Pancreas (tissue), 10 donors: Measurements from ENCODE around the gene NGRN. TPM values are rescaled to one million over a fixed set of nuclear protein-coding genes. Genes with fewer than 3 reads are reported as not detected.
A peak's percentile ranks its signal among the peaks of the same experiment; 100 is the strongest.
"Not testable (repeated sequence)": the region's sequence is repeated elsewhere in the genome, so short reads cannot be mapped to it uniquely, and the experiment has no call there.

Experiments used
- ATAC-seq, 4 donors: fragments of 200-7000 bp; cut with Tn5 transposase; one replicate each; pipeline versions ENCODE4 v1.8.0 to v1.9.1; 2020; ENCODE audit warnings: mild to moderate bottlenecking in 4 of 4, moderate library complexity in 4 of 4
- DNase-seq, 6 donors: peaks; one replicate each; pipeline ENCODE4 v3.0.0-alpha.2; 2020
- FAIRE-seq: peaks from 2 replicates; lab custom pipeline; 2012; peaks lifted over from hg19 to GRCh38; lab: Jason Lieb, UNC
- H3K27ac ChIP-seq, 4 donors: fragments of 200-600 bp; sonication (generic); 1 replicate in 3 of 4; 2 replicates in 1 of 4; pipeline versions ENCODE4 v1.5.0 to v1.8.0; 2020
- H3K27me3 ChIP-seq, 4 donors: fragments of 200-600 bp; one replicate each; pipeline ENCODE4 v1.8.0; 2021
- H3K36me3 ChIP-seq, 3 donors: fragments of 200-600 bp; sonication (generic) in 1 of 3; one replicate each; pipeline versions ENCODE4 v1.5.0 to v1.8.0; 2020 to 2021
- H3K4me1 ChIP-seq, 3 donors: fragments of 200-600 bp; one replicate each; pipeline ENCODE4 v1.8.0; 2021
- H3K4me3 ChIP-seq, 4 donors: fragments of 200-600 bp; sonication (generic) in 2 of 4; one replicate each; pipeline versions ENCODE4 v1.5.0 to v1.8.0; 2020 to 2021
- H3K9me3 ChIP-seq, 4 donors: fragments of 200-600 bp; one replicate each; pipeline ENCODE4 v1.8.0; 2021
- WGBS, 2 donors: extraction: QIAGEN DNeasy Blood & Tissue Kit; methylation state at CpG; one replicate each; pipeline ENCODE4 v1.1.7; 2013; 5-methylcytosine and 5-hydroxymethylcytosine counted together
- intact Hi-C, 3 donors: fragments of 100-400 bp; cut with DNase I; formaldehyde crosslinking; loops; one replicate each; pipeline versions ENCODE4 v1.11.1 to v1.14.2; 2022
- polyA plus RNA-seq, 2 donors: library from polyadenylated mRNA; stranded (reverse); fragments of 200-250 nt; gene quantifications; one replicate each; pipeline ENCODE4 v1.2.3, GENCODE V29; 2013
- total RNA-seq, 6 donors: library from RNA; stranded (reverse); fragmentation: NEBNext Ultra II Directional in 4 of 6; extraction: Animal tissue kit (Norgen Biotek cat#: 25700) in 4 of 6; gene quantifications; one replicate each; pipeline versions ENCODE4 v1.2.1 to v1.2.4, GENCODE V29; 2021 to 2023
- TF ChIP-seq, protein P1 (sequence below), 4 donors: fragments of 200-600 bp; sonication (generic) in 3 of 4; IDR thresholded peaks; one replicate each; pipeline versions ENCODE4 v1.5.0 to v1.8.0; 2021; ENCODE audit warnings: antibody characterized with exemption in 4 of 4
- donor health status: healthy with polysubstance abuse.
- donor health status: DM: no; HTN: no; CAD: no; lungs with moderate emphysema.
- donor health status: DM: no; HTN: no; CAD: no.
- donor health status: control.
- donor health status: control.
- donor health status: Bipolar disorder and iron deficiency.
- donor health status: DM: yes; HTN: yes; CAD: no.
- donor health status: DM: no; HTN: no; CAD: no.
- donor health status: DM: no; HTN: no; CAD: no.
- donor health status: DM: yes; HTN: yes; CAD: no.

The NGRN gene
- total and polyA plus RNA-seq, 8 donors: 19.3 to 46.8 (median 27.1) TPM

DNA sequence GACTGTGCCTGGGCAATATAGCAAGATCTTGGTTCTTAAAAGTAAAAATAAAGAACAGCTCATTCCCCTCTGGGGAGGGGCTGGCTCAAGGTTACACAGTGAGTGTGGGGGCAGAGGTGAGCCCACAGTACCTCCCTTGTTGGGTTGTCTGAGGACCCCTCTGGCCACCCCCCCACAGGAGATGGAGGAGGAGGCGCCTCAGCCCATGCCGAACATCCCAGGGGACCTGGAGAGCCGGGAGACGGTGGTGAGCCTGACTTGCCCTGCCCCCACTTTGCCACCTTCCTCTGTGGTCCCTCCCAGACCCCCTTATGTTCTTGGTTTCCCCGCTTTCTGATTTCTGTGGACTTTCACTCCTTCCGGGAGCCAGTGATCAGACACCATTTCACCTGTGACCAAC is 28.7 kb downstream of the NGRN start:
- Histone ChIP-seq H3K4me3 (peak overlapping the region; percentile 11 to 47 (median 32)), H3K4me1 (peaks cover 0 to 14% (median 8%) of the 10 kb centered on the region in 3 donors), H3K27ac (peak overlapping the region; percentile 52 to 76 (median 70)), H3K9me3 (no peaks in the 10 kb centered on the region), H3K36me3 (no peaks in the 10 kb centered on the region), H3K27me3 (no peaks in the 10 kb centered on the region)
- TF ChIP-seq, protein P1, sequence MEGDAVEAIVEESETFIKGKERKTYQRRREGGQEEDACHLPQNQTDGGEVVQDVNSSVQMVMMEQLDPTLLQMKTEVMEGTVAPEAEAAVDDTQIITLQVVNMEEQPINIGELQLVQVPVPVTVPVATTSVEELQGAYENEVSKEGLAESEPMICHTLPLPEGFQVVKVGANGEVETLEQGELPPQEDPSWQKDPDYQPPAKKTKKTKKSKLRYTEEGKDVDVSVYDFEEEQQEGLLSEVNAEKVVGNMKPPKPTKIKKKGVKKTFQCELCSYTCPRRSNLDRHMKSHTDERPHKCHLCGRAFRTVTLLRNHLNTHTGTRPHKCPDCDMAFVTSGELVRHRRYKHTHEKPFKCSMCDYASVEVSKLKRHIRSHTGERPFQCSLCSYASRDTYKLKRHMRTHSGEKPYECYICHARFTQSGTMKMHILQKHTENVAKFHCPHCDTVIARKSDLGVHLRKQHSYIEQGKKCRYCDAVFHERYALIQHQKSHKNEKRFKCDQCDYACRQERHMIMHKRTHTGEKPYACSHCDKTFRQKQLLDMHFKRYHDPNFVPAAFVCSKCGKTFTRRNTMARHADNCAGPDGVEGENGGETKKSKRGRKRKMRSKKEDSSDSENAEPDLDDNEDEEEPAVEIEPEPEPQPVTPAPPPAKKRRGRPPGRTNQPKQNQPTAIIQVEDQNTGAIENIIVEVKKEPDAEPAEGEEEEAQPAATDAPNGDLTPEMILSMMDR (IDR thresholded peaks at IDR 0.05): no peak
- ATAC-seq (peak in 2 of 4 donors; percentile 29 to 36), DNase-seq (peak in 2 of 6 donors; percentile 48 to 69), FAIRE-seq (no peak)
- intact Hi-C loops: no loop called here
- WGBS, 2 donors: 32 to 50% methylated on average over 6 of the region's 6 CpGs

DNA sequence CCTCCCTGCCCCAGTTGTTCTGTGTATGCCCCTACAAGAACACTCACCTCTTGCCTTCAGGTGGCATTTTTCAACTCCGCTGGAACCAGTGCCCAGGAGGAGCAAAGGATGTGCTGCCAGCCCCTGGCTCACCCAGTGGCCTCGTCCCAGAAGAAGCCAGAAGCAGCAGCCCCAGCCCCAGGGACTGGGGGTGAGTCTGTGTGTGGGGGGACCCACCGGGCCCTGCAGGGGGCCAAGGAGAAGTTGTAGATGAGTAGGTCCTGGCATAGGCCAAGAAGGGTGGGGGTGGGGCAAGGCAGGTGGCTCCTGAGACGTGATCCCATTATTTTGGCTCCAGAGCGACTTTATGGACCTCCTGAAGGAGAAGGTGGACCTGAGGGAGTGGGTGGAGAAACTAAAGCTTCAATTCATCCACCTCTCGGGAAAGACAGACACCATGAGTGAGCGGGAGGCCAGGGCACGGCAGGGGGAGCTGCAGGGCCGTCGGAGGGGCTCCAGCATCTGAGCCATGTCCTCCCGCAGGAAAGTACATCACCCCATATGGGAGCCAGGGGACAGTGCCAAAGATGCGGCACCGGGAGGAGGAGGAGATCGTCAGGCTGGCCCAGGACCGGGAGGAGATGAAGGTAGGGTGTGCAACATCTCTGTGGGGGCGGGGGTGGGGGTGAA is 29.3 kb downstream of the NGRN start:
- 27 to 31% methylated on average over 16 of the region's 16 CpGs for WGBS, 2 donors
- ATAC-seq: peak; percentile 41 to 70 (median 58)

DNA sequence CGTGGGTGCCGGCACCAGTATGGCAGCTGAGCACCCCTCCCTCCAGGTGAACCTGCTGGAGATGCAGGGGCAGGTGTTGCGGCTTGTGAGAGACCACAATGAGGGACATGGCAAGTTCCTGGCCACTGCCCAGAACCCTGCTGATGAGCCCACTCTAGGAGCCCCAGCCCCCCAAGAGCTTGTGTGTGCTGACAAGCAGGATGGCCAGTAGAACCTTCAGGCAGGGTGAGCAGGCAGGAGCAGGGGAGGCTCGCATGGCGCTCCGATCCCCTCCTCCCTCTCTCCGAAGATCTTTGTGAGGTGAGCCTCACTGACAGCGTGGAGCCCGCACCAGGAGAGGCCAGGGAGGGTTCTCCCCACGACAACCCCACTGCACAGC is 29.8 kb downstream of the NGRN start:
- Histone ChIP-seq H3K9me3 (no peaks in the 10 kb centered on the region), H3K27me3 (no peaks in the 10 kb centered on the region), H3K27ac (peak overlapping the region in 2 of 4 donors; percentile 19 to 41), H3K4me1 (peaks cover 0 to 14% (median 8%) of the 10 kb centered on the region in 3 donors), H3K4me3 (peak overlapping the region; percentile 18 to 47 (median 30)), H3K36me3 (no peaks in the 10 kb centered on the region)
- peak; percentile 14 to 45 (median 32) for ATAC-seq
- TF ChIP-seq, protein P1 (IDR thresholded peaks at IDR 0.05): no peak
- peak in 3 of 6 donors; percentile 32 to 64 (median 41) for DNase-seq
- intact Hi-C loops: no loop called here
- 20 to 27% methylated on average over 10 of the region's 10 CpGs for WGBS, 2 donors
- no peak for FAIRE-seq

More for the DNA sequence above, 29.3 kb downstream of the NGRN start:
- Histone ChIP-seq H3K4me1 (peaks cover 0 to 14% (median 8%) of the 10 kb centered on the region in 3 donors), H3K9me3 (no peaks in the 10 kb centered on the region), H3K27ac (peak overlapping the region in 2 of 4 donors; percentile 19 to 76), H3K36me3 (no peaks in the 10 kb centered on the region), H3K4me3 (peak overlapping the region; percentile 18 to 47 (median 30)), H3K27me3 (no peaks in the 10 kb centered on the region)
- FAIRE-seq (no peak), DNase-seq (peak in 5 of 6 donors; percentile 39 to 73 (median 55))
- TF ChIP-seq, protein P1 (IDR thresholded peaks at IDR 0.05): no peak
- intact Hi-C loops: no loop called here

DNA sequence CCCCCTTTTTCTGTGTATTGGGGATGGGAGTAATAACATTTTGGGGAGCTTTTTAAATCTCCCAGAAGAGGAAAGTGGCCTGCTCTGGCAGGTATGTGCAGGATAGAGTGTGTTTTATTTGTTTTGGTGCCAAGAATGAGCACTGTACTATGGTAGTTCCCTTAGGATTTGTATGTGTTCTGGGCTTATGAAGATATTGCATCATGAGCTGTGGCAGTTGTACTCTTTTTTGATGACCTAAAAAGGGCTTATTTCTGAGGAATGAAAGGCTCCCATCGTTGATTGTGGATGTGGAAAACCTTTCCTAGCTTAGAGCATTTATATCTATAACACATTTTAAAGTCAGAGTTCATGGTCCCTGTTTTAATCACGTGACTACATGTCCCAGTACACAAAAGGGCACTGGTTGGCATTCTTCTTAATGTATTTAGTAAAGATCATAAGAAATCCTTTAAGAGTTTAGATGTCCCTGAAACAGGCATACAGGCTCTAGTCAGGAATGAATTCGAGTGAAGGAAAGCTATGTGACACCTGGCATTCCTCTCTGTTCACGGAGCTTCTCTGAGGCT is 30.9 kb downstream of the NGRN start:
- ATAC-seq, H3K36me3 ChIP-seq, H3K9me3 ChIP-seq, H3K27me3 ChIP-seq, intact Hi-C loops, FAIRE-seq, DNase-seq: not testable (repeated sequence)
- H3K4me1 ChIP-seq: peaks cover 0 to 14% (median 9%) of the 10 kb centered on the region in 3 donors
- H3K4me3 ChIP-seq: peak overlapping the region in 1 of 4 donors; percentile 47
- peak overlapping the region in 1 of 4 donors; percentile 30 for H3K27ac ChIP-seq
- 24 to 27% methylated on average over 4 of the region's 4 CpGs for WGBS, 2 donors

DNA sequence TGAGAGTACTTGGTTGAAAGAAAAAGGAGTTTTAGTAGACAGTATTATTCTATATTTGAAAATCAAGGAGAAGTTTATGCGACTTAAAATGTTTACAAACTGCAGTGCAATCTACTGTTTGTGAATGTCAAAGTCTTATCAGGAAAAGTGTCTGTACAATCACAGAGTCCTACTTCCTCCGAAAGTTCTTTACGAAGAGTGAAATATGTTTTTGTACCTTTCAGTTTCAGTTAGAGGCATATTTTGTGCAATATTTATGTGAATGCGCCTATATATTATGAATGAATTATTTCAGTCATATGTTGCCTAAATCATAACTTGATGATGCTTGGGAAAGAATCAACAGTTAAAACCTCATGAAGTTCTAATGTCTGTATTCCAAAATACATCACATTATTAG is 31.5 kb downstream of the NGRN start:
- ATAC-seq (no peak), FAIRE-seq (no peak), DNase-seq (no peak)
- H3K27me3 ChIP-seq: no peaks in the 10 kb centered on the region
- H3K27ac ChIP-seq: peak overlapping the region in 1 of 4 donors; percentile 4
- TF ChIP-seq, protein P1 (IDR thresholded peaks at IDR 0.05): no peak
- H3K4me1 ChIP-seq: peaks cover 0 to 20% (median 13%) of the 10 kb centered on the region in 3 donors
- intact Hi-C loops: no loop called here
- WGBS, 2 donors: 46 to 49% methylated on average over 4 of the region's 4 CpGs
- H3K36me3 ChIP-seq: no peaks in the 10 kb centered on the region
- no peaks in the 10 kb centered on the region for H3K9me3 ChIP-seq
- H3K4me3 ChIP-seq: no peak overlapping the region
